ENCODE results near the gene RTL3.
"Not testable (repeated sequence)": the region's sequence is repeated elsewhere in the genome, so short reads cannot be mapped to it uniquely, and the experiment has no call there.

Gene RTL3, protein sequence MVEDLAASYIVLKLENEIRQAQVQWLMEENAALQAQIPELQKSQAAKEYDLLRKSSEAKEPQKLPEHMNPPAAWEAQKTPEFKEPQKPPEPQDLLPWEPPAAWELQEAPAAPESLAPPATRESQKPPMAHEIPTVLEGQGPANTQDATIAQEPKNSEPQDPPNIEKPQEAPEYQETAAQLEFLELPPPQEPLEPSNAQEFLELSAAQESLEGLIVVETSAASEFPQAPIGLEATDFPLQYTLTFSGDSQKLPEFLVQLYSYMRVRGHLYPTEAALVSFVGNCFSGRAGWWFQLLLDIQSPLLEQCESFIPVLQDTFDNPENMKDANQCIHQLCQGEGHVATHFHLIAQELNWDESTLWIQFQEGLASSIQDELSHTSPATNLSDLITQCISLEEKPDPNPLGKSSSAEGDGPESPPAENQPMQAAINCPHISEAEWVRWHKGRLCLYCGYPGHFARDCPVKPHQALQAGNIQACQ

DNA sequence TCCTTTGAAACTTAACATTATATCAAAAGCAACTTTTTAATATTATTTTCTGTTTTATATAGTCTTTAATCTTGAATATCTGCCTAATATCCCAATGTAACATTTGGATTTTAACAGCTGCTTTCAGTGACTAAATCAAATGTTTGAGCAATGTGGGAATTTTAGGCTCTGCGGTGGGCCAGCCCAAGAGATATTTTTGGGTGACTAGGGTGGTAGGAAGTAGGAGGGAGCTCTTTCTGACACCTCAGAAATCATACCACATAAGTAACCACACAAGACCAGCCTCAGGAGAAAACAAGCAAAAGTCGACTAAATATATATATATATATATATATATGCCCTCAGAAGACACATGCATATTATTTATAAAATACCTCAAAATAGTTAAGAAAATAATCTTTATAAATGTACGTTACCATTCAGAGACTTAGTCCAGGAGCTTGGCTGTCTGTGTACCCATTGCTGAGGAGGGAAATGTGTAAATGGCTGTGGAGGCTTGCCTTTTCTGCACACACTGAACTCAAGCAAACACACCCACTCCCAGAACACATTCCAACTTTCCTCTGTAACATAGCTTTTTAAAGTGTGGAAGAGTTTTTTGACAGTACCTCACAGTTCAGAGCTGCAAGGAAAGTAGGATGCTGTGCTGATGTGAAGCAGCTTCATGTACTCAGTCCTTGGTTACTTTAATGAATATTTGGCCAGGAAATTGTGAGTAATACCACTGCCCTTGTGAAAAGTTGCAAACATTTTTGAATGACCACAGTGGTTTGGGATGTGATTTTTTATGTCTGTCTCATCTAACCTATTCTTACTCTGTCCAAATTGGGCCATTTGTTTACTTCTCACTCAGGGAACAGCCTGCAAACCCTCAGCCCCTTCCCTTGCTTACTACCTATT lies at the start of gene RTL3:
Gene RTL3 (minus strand): TSS at position 484 of the 900 bp plus-strand sequence. CDS start 908 bp downstream, outside the sequence.
- no peak for DNase-seq

DNA sequence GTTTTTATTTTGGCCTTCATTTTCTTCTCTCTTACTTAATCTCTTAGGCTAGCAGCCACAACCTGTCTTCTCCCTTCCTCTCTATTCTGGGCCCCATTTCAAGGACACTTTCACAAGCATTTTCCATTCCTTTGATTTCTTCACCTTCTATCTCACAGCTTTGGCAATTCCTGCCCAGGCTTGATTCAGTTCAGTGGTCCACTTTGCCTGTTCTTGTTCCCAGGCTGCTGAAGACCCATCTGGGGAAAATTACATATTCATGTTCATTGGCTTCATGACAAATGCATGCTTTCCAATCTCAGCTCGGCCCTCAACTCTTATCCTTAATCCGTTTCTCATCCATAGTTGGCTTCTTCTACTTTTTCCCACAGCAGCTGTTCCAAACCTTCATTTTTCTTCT lies 49.7 kb upstream of the RTL3 start:
- no peak for DNase-seq

DNA sequence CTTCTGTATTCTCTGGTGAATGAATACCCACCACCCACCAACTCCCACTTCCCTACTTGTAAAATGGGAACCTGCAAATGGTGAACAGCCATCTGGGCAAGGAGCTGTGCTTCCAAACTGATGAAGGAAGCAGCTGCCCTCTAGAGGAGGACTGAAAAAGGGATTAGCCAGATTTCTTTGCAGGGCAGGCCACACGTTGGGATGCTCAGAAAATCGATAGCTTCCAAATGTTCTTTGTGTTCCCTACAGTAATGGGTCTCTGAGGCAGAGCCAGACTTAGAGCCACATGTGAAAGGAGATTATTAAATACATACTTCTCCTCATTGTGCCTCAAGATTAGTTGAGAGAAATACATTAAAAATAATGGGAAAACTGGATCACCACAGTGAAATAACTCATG lies 49.1 kb upstream of the RTL3 start:
- DNase-seq = no peak

DNA sequence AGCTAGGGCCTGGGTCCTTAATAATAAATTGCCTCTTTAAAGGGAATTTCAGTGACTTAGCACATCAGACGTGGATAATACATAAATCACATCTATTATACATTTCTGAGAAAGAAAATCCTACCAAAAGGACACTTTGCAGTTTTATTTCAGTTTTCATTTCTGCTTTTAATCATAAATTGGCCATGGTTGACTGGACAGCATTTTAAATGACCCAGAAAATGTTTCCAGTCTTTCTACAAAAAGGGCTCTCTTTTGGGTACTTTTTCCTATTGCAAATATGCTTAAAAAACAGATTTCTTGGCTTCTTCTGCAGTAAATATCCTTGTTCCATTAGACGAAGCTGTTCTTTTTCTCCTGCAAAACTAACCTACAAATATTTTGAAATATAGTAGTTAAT lies 46.9 kb upstream of the RTL3 start:
- no peak for DNase-seq

DNA sequence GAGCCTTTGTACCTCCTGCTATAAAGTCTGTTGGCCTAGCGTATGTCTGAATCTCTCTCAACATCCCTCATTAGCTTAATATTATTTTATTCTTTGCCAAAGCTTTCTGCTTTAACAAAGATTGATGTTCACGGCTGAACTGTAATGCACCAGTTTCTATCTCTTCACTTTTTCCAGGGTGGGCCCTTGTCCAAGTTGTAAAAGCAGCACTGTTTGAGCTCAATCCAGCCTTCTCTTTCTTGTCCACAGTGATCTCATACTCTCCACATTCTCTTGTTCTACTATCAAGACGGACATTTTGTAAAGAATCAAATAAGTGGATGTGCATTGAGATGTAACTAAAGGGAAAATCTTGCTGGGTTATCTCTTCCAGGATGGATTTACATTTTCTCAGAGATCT lies 34.4 kb upstream of the RTL3 start:
- DNase-seq = no peak

DNA sequence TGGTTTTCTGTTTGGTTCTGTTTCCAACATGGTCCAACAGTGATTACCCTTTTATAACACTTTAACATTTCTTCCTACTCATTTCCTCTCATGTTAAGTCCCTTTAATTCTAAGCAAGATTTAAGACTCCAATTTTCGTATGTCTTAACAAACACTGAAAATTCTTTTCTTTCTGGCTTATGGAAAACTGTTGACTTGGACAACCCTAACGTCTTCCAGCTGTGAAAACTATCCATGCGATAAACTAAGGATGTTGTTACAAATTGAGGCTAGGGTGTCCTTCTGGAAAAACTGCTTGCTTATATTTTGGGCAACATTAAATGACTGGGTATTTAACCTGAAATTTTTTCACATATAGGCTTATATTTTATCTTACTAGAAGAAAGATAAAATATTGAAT lies 33.9 kb upstream of the RTL3 start:
- DNase-seq = no peak

DNA sequence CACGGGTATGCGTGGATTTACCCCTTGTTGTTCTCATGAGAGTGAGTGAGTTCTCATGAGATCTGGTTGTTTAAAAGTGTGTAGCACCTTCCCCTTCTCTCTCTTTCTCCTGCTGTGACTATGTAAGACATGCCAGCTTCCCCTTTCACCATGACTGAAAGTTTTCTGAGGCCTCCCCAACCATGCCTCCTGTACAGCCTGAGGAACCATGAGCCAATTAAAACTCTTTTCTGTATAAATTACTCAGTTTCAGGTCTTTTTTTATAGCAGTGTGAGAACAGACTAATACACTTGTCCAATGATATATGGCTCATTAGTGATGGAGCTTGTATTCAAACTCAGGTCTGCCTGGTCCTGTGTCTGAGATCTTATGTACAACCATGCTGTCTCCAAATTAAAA lies 28.5 kb upstream of the RTL3 start:
- DNase-seq = no peak

DNA sequence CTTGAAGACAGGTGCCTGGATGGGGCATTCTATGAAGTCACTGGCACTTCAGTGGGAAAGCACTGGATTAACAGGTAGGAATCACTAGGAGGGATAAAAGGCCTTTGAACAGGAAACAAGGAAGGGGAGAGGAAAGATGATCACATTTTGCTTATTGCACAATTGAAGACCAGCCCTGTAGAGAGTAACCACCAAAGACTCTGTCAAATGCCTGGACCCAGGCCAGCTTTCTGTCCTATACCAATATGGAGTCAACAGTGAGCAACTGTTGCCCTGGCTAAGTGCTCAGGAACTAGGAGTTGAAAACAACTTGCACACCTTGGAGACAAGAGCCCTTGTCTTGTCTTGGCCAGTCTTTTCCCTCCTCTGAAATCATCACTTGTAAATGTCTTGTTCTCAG lies 14.1 kb upstream of the RTL3 start:
- no peak for DNase-seq

DNA sequence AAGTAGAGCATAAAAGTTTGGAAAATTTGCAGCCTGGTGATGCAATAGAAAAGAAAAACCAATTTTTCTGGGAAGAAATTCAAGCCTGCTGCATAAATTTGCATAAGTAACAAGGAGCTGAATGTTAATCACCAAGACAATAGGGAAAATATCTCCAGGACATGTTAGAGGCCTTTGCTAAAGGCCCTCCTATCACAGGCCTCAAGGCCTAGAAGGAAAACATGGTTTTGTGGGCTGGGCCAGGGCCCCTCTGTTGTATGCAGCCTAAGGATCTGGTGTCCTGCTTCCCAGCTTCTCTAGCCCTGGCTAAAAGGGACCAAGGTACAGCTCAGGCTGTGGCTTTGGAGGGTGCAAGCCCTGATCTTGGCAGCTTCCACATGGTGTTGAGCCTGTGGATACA lies 6.2 kb upstream of the RTL3 start:
- no peak for DNase-seq

DNA sequence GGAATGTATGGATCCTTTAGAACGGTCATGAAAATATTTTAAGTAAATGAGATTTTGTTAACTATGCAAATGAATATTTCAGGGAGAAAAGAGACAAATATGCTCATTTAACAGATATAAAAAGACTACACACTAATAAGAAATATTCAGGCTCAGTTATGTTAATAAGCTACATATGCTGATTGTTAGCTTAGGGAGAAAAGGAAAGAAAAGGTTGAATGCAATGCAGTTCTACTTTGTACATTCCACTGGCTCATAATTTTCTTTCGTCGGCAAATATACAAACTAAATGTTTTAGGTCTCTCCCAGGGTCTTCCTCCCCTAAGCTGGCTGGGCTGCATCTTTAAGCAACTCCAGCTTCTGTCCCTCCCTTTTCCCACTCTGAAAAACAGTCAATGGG lies 2.7 kb upstream of the RTL3 start:
- no peak for DNase-seq

DNA sequence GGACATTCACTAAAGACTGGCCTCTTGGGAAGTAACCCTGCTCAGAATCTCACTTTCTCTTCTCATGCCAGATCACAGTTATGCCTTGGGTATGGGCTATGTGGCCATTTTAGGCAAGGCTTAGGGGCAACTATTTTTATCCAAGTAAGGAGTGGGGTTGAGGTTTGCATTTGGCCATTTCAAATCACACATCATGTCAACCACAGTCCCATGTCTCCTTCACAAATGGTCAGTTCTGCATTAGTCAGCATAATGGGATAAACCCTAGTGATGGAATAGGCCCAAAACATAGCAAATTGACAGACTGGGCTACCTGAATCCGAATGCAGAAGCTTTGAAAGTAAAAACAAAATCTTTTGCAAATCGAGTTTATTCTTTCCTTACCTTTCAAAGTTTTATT lies 827 bp upstream of the RTL3 start:
- DNase-seq = no peak

DNA sequence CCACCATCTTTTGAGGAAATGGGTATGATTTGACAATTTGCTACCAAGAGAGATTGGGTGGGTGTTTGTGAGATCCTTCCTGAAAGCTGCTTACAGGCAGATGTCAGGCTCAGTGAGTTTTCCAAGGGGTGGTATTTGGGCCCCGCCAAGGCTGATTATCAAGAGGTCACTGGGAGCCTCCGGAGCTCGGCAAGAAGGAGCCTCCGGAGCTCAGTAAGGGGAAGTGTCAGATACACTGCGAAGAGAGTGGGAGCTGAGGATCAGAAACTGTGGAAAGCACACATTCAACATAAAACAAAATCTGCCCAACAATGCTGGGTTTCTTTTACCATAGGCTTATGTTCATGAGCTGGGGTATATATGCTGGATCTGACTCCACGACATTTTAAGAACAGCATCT lies 714 bp downstream of the RTL3 start:
- no peak for DNase-seq

DNA sequence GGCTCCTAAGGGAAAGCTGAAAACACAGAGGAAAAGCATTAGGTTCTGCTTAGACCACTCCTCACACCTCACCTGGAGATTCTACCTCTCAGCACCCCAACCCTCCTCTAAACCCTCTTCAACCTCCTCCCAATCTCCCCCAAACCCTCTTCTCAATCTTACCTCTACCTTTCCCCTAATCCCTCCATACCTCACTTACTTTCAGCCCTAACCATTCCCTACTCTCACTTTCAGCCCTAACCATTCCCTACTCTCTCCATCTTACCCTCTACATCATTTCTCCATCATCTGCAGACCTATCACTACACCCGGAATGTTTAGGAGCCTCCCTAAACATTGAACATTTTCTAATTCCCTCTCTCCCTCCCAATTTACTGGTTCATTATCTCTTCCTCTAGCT lies 3.5 kb downstream of the RTL3 start:
- no peak for DNase-seq

DNA sequence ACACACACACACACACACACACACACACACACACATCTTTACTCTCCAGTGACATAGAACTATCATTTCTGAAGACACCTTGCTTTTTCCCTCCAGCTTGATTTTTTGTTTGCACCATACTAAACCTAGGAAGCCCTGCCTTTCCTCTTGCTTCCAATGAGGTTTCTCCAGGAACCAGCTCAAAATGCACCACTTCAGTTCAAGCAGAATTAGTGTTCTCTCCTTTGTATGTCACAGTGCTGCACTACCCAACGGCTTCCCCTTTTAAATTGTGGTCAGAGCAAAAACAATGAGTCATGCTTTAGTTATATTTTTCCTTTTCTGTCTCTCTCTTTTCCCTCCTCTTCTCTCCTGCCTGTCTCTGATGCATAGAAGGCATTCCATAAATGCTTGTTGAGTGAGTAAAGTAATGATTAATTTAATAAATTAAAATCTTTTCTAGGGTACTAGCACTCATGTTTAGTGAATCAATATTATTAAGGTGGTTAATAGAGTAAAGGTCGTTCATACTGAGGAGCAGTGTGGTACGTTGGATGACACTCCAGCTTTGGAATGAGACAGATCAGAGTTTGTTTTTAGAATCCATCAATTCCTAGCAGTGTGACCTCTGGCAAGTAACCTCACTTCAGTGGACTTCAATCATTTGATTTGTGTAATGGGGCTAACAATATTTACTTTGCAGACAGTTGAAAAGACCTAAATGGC lies 5.9 kb downstream of the RTL3 start:
- no peak for DNase-seq

DNA sequence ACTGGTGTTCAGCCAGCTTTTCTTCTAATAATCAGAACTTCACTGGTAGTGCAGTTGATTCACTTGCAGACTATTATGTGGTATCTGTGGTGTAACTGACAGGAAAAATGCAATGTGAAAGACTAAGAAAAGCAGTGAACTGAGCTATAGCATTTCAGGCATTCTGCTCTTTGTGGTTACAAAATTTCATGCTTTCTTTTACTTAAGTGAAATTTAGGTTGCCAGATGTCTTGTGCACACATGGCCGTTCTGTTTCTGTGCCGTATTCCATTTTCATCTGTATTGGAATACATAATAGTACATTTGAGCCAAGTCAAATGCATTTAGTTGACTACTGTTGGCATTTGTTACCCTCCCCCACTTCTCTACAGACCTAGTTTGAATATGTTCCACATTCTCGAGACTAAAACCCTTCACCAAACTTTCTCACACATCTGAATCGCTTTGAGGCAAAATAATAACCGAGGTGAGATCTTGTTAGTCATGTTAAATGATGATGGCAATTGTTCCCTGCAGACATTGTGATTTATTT lies 8.2 kb downstream of the RTL3 start:
- DNase-seq = no peak

DNA sequence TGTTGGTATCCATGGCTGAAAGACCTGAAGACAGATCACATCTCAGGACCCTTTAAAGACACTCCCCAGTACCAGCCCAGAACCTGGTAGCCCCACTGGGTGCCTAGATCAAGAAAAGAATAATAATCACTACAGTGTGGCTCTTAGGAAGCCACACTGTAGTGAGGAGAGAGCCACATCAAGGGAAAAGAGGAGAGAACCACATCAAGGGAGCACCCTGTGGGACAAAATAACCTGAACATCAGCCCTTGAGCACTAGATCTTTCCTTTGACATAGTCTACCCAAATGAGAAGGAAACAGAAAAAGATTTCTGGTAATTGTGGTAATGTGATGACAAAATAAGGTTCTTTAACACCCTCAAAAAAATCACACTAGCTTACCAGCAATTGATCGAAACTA lies 15.3 kb downstream of the RTL3 start:
- DNase-seq = no peak

DNA sequence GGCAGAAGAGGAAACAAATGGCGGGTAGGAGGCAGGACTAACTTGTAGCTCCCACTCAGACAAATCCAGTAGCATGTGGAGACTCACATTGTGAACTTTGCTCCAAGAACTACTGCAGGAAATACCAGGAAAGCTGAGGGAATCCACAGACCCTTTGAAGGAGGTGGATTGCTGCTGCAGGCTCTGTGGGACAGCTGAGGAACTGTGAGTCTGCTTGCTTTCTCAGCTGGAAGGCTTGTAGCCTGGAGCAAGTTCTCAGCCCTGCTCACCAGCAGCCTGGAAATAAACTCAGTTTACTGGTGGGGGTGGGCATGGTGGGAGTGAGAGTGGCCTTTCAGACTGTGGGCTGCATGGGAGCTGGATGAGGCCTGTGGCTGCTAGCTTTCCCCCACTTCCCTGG lies 16.0 kb downstream of the RTL3 start:
- DNase-seq = no peak

DNA sequence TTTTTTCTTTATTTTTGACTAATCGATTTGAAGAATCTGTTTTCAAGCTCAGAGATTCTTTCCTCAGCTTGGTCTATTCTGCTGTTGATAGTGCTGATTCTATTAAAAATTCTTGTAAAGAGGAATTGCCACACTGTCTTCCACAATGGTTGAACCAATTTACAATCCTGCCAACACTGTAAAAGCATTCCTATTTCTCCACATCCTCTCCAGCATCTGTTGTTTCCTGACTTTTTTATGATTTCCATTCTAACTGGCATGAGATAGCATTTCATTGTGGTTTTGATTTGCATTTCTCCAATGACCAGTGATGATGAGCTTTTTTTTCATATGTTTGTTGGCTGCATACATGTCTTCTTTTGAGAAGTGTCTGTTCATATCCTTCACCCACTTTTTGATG lies 23.0 kb downstream of the RTL3 start:
- not testable (repeated sequence) for DNase-seq

DNA sequence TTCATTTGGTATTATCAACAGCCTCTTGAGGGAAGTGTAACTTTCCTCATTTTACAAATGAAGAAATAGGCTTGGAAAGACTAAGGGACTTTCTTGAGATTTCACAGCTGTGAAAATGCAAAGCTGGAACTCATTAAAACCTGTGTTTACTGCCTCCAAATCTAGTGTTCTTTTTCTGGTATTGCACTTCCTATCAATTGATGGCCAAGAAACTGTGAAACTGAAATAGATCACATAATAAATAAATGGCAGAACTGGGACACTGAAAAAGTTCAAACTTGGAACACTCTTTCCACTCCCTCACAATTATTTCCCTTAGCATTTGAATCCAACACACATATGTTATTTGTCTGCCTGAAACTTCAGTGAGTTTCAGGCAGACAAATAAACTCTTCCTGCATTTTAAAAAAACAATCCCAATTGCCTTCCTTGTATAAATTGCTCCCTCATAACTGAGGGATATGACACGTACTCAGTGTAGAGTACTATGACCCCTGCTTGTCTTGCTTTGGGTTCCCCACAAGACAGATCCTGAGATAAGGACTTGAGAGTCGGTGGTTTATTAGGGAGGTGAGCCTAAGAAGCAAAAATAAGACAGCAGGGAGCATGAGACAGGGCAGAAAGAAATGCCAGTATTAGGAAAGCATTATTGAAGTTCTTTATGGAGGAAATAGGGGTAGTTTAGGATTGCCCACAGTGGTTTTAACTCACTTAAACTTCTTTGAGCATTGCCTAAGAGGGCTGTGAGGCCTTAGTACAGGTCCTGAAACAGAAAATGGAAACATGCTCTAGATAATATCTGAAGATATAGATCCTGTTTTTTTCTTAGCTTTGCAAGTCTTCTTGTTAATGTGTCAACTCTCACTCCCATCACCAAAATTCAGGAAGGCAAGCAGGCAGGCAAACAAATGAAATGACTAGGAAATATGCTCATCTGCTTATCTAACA lies 33.9 kb downstream of the RTL3 start:
- DNase-seq = no peak

DNA sequence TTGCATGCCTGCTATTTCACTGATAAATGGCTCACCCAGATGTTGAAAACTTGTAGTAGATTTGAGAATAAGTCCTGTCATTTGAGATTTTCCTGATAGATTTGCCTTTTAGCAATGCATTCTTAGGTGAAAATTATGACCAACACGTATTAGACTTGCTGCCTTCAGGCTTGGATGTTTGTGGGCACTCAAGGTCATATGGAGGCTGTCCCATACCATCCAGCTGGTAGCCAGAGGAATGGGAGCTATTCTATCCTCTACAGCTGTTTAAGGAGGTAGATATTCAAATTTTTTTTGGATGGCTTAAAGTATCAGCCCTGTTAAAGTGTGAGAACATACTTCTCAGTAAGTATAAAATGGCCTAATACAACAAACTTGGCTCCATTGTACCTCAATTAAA lies 34.7 kb downstream of the RTL3 start:
- DNase-seq = no peak

DNA sequence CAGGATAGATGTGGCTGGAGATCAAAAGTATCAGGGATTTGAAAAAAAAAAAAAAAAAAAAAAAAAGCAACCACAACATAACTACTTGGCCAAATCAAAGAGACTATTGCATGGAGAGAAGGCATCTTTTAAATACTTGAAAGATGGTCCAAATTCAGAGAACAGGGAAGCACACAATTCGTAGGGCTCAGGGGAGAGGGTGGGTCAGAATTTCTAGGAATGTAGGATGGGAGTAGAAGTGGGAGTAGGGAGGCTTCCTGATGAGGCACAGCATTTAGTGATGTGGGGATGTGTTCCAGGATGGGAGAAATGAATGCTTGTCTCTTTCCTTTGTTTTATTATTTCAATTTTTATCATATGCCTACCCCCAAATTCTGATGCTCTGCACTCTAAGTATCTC lies 36.3 kb downstream of the RTL3 start:
- no peak for DNase-seq

DNA sequence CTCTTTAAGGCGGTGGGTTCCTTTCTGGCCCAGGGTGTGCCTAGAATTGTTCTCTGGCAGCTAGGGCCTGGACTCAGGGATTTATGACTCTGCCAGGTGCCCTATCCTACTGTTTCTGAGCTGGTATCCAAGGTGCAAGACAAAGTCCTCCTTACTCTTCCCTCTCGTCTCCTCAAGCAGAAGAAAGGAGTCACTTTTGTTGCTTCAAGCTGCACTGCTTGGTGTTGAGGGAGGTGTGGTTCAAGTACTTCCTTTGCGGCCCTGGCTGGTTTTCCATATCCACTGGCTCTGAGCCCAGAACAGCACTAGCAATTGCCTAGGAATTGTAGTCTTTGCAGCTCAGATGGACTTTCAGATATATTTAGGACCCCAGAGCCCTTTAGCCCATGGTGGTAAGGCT lies 39.3 kb downstream of the RTL3 start:
- no peak for DNase-seq

All from cerebellar nuclear complex (tissue), 1 donor.